Embryonic facial prominence (tissue), 1 donor: Measurements from ENCODE around the gene RALGAPA2.

Experiments
- DNase-seq: peaks from one replicate; pipeline ENCODE4 v3.0.0-alpha.2; 2016; ENCODE audit errors: extremely low spot score

Gene RALGAPA2

GRCh38 chr20:20407891-20408805 is 304.3 kb downstream of the RALGAPA2 start:
- no peak for DNase-seq

GRCh38 chr20:20406306-20406705 is 306.1 kb downstream of the RALGAPA2 start:
- DNase-seq = no peak

- no peak for DNase-seq
Measured at GRCh38 chr20:20405623-20406022, 306.8 kb downstream of the RALGAPA2 start.

- no peak for DNase-seq
Measured at GRCh38 chr20:20404633-20405032, 307.8 kb downstream of the RALGAPA2 start.

- DNase-seq = no peak
Measured at GRCh38 chr20:20401991-20402390, 310.5 kb downstream of the RALGAPA2 start.

GRCh38 chr20:20399531-20400500 is 312.6 kb downstream of the RALGAPA2 start:
- DNase-seq = no peak

- no peak for DNase-seq
Measured at GRCh38 chr20:20398123-20398522, 314.3 kb downstream of the RALGAPA2 start.

- no peak for DNase-seq
Measured at GRCh38 chr20:20396794-20397193, 315.6 kb downstream of the RALGAPA2 start.

GRCh38 chr20:20395903-20396568 is 316.4 kb downstream of the RALGAPA2 start:
- DNase-seq = no peak

GRCh38 chr20:20395087-20395486 is 317.4 kb downstream of the RALGAPA2 start:
- DNase-seq = no peak

GRCh38 chr20:20393207-20394120 is 319.0 kb downstream of the RALGAPA2 start:
- no peak for DNase-seq

- DNase-seq = no peak
Measured at GRCh38 chr20:20391766-20392165, 320.7 kb downstream of the RALGAPA2 start.

- no peak for DNase-seq
Measured at GRCh38 chr20:20391115-20391514, 321.3 kb downstream of the RALGAPA2 start.

- no peak for DNase-seq
Measured at GRCh38 chr20:20390393-20390792, 322.1 kb downstream of the RALGAPA2 start.

GRCh38 chr20:20386192-20386591 is 326.3 kb downstream of the RALGAPA2 start:
- no peak for DNase-seq

- DNase-seq = no peak
Measured at GRCh38 chr20:20375862-20376261, 336.6 kb downstream of the RALGAPA2 start.

GRCh38 chr20:20373091-20373571 is 339.3 kb downstream of the RALGAPA2 start:
- DNase-seq = no peak

GRCh38 chr20:20371681-20372080 is 340.8 kb downstream of the RALGAPA2 start:
- DNase-seq = no peak

GRCh38 chr20:20371083-20371482 is 341.4 kb downstream of the RALGAPA2 start:
- no peak for DNase-seq

- no peak for DNase-seq
Measured at GRCh38 chr20:20370094-20370575, 342.3 kb downstream of the RALGAPA2 start.
